Epithelial cell of proximal tubule (primary cell): ENCODE data around the gene WSB1. TPM values are rescaled to one million over a fixed set of nuclear protein-coding genes. Genes with fewer than 3 reads are reported as not detected.

Experiments used
- total RNA-seq: library from RNA; depleted of rRNA; stranded (reverse); fragments of >200 nt; gene quantifications from 2 replicates; pipeline ENCODE4 v1.2.3, GENCODE V29; 2015

Gene WSB1
- total RNA-seq, 1 donor from 2014 or later, result 68.5 TPM

Other genes starting within 250 kb of the WSB1 start
- gene KSR1, start 162.3 kb downstream of the WSB1 start, total RNA-seq, result 7.2 and 19.9 TPM in 2 replicates